GM21447 (cell line): ENCODE data around the gene MDGA2.
"Not testable (repeated sequence)": the region's sequence is repeated elsewhere in the genome, so short reads cannot be mapped to it uniquely, and the experiment has no call there.

Source experiments
- ATAC-seq: cut with Tn5 transposase; IDR thresholded peaks from one replicate; pipeline ENCODE4 v1.9.1; 2021; ENCODE audit not compliant: unreplicated experiment

The MDGA2 gene

DNA sequence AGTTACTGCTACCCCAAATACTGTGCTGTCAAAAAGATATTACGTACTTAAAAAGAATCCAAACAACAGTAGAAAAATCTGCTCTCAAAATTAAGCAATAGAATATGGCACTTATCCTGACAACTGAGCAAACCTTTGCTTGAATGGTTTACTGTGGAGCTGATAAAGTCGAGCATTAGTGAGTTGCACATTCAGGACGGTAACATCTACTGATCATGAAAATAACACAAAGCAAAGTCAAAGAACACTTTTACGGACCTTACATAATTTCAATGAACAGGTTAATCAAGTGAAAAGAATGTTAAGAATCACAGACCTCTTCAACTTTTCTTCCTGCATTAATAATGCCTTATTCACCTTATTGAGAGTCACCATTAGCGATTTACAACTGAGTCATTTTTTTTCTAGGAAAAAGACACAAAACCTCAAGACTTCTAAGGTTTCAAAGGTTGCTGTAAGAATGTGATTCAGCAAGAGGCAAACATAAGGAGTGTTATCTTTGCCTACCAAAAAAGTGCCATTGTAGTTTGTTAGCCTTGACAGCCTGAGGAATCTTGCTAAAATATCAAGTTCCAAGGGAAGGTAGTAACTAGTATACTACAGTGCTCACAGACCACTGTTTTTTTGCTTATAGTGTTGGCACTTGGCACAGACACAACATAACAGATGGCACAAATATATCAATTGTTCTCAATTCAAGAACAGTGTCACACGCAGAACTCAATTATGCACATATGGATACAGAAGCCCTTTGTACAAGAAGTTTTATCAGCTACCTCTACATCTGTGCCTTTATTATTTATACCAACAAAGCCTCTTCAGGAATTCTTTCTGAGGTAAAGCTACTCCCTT, 689.6 kb downstream of the MDGA2 start:
- ATAC-seq: no peak

DNA sequence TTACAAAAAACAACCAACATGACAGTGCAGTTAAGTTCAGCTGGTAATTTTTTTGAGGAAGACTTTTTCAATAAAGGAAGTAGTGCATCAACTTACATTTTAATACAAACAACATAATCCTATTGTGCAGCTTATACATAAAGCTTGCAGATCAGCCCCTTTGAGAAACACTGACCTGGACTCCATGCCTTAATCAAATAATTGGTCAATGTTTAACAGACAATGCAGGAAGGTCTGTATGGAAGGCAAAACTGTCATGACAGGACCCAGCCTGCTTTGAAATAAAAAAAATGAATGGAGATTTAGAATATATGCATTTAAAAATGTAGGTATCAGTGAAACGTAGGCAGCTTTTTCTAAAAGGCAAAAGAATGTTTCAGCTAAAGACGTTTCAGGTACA, 702.1 kb downstream of the MDGA2 start:
- no peak for ATAC-seq

DNA sequence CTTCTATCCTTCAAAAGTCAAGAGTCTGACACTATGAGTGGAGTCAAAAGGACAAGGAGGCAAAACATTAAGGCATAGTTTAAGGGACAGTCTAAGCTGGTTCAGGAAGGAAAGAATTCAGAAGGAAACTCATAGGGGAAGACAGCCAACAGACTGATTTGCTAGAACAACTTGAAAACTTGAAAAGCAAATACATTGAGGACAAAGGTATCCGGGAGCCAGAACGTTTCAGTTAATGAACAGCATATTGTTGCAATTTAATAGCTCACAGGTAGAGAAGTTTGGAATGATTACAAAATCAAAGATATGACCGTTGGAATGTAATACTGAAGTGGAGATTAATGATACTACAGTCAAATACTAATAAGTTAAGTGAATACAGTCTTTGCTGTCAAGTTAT, 711.0 kb downstream of the MDGA2 start:
- ATAC-seq: no peak

DNA sequence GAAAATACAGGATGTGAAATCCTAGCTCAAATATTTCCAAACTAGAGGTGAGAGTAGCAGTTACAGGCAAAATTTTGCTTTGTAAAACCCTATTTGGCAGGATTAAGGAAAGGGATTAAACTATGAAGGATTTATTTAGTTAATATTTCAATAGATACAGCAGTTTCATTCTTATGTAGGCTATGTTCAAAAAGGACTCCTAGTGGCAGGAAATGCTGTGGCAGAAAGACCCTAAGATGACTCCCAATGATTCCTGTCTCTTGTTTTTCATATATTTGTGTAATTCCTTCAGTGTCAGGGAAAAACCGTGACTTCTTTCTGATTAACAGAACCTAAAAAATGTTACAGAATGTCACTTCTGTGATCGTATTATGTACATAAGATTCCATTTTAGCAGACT, 724.3 kb downstream of the MDGA2 start:
- no peak for ATAC-seq

DNA sequence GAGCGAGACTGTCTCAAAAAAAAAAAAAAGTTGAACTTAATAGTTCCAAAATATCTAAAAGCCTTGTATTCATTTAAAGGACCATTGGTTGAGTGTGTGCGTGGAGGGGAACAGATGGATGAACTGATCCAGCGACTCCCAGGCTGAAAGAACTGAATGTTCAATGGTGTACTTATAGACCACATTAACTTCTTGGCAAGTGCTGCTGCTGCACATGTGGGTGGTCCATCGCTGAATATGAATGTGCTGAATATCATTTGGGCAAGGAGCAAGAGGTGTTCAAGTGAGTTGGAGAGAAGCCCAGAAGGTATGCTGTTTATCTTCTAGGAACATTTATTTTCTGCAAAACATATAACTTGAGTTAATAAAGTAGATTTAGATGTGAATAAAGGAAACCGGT, 734.8 kb downstream of the MDGA2 start:
- no peak for ATAC-seq

DNA sequence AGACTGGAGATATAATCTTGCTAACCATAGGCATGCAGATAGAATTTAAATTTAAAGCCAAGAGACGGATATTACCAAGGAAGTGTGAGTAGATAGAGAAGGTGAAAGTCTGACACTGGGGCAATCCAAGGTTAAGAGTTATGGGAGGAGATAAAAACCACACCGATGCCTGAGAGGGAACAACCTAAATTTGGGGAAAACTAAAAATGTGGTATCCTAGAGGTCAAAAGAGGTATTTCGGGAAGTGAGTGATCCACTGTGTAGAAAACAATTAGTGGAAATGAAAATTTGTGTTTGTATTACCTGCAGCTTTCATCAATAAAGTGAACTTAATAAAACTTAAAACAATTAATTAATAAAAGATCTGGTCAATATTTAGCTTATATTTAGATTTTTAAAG, 754.9 kb downstream of the MDGA2 start:
- no peak for ATAC-seq

DNA sequence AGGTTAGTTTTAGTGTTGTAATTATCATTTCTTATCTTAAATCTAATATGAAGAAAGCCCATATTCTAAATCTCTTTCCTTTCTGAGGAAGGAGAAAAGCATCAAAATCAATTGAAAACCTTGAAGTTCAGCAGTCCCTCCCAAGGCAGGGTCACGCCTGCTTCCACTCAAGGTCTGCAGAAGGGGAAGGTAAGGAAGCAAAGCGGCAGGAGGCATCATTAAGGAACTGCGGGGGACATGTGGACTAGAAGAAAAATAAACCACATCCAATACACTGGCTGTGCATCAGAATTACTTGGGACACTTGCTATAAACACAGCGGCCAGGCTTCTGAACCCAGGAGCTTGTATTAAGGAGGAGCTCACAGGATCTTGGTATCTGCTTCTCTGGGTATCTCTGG, 759.9 kb downstream of the MDGA2 start:
- ATAC-seq: not testable (repeated sequence)

DNA sequence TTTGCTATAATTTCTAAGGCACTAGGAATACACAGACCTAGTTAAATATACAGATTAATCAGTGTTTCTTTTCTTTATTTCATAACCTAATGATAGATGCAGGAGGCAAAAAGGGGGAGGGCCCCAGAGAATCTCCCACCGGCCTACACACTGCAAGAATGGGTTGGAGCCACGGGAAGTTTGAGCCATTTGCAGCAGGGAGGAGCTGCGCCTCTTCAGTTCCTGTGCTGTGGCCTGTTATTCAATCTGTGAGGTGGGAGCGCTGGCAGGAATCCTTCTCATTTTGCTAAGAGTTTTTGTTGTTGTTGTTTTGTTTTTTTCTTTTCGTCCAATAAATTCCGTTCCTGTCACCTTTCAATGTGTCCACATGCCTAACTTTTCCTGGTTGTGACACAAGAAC, 772.6 kb downstream of the MDGA2 start:
- no peak for ATAC-seq

DNA sequence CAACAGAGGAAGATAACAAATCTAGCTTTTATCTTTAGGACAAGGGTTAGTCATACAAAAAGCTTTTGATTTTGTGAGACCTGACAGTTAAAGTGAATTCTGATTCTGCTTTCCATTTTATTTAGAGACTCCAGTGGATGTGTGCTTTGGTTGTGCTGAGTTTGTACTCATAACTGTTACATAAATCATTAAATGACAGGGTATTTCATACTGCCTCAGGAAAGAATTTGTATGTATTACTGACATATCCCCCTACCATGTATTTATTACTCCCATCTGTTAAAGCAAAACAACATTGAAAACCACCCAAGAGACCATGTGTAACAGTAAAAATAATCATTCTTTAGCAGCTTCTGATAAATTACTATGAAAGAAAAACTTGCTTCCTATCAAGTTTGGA, 780.9 kb downstream of the MDGA2 start:
- ATAC-seq: no peak

DNA sequence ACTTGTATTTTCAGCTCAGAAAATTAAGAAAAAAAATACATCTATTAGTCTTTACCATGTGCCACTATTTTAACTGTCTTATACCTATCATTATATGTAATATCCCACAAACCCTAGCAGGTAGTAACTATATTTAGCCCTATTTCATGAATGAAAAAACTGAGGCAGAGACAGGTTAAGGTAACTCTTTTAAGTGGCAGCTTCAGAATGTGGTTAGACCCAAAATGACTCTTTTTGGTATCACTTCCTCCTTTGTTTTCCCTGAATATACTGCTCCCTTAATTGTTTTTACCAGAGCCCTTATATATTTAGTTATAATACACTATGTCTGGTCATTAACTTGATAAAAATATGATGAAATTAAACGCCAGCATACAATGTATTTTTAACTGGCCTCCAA, 788.3 kb downstream of the MDGA2 start:
- no peak for ATAC-seq

DNA sequence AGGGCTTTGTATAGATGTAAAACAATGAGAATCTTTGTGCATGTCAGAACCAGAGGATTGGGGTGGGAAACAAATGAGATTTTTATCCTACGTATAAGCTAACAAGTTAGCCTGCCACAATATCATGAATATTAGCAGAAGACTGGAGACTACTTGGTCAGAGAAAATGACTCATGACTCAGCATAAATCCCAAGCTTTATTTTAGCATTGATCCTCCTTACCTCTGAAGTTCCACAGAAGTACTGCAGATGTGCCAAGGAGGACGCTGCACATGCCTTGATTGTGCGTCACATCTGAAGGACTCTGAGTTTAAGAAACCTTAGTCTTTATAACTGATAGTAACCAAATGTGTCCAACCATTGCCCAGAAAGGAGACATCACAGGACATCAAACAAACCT, 789.8 kb downstream of the MDGA2 start:
- ATAC-seq: no peak

DNA sequence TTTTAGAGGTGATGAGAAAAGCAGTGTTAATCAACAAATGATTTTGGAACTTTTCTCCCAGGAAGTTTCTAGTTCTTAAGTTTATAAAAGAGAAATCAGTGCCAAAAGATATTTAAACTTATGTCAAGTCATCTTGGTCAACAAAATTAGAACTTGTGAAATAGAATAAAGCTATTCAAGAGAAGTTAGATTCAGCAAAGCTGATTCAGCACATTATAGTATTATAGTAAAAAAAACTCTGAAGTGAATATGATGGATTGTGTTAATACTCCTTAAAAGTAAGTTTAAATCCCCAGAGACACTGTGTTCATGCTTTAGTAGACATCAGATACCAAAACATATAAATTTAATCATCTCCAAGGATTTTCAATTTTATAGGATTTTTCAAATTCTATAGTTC, 813.7 kb downstream of the MDGA2 start:
- no peak for ATAC-seq

DNA sequence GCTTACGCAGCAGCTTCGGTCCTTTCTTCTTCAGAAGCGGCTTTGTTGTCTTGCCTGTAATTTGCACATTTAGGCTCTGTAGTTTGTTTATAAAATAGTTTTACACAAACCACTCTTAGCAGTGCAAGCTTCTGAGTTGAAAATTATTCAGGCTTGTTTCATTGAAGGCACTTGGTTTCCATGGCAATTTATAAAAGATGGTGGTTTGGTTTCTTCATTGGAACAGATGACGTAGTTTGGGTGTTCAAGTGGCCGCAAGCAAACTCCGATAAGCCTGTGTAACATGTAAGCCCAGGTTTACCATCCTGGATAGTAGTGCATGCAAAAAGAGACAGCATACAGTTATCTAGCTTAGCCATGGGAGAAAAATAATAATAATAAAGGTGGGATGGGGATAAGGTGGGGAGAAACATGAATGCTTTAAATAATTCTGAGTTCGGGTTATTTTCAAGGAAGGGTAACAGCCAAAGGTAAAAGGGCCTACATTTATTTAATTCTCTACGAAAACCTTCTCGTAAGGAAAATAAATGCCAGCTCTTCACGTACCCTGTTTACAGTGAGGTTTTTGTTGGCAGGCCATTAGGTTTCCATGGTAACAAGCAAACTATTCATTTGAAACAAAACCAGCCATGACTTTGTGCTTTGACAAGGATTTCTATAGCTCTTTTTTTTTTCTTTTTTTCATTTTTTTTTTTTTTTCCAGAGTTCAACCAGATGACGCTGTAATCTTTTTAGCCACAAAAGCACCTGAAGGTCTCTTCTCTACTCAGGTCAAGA, 834.3 kb downstream of the MDGA2 start:
- ATAC-seq: no peak

DNA sequence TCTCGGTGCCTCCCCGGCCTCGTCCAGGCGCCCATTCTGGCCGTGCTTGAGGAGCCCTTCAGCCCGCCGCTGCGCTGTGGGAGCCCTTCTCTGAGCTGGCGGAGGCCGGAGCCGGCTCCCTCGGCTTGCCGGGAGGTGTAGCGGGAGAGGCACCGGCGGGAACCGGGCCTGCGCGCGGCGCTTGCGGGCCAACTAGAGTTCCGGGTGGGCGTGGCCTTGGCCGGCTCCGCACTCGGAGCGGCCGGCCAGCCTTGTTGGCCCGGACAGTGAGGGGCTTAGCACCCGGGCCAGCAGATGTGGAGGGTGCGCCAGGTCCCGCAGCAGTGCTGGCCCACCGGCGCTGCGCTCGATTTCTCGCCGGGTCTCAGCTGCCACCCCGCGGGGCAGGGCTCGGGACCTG, 855.1 kb downstream of the MDGA2 start:
- no peak for ATAC-seq

DNA sequence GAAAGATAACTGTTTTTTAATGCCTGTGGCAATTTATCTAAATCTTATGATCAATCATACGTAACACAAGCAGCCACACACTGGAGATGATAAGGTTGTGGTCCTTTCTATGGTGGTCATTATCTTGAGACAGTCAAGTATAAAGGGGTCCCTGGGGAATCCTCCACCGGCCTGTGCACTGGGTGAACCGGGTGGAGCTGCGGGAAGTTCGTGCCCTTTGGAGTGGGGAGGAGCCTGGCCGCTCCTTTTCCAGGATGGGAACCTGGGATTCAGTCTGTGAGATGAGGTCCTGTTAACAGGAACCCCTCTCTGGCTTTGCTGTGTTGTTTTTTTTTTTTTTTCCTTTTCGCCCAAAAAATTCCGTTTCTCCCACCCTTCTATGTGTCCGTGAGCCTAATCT, 856.3 kb downstream of the MDGA2 start:
- ATAC-seq: no peak

DNA sequence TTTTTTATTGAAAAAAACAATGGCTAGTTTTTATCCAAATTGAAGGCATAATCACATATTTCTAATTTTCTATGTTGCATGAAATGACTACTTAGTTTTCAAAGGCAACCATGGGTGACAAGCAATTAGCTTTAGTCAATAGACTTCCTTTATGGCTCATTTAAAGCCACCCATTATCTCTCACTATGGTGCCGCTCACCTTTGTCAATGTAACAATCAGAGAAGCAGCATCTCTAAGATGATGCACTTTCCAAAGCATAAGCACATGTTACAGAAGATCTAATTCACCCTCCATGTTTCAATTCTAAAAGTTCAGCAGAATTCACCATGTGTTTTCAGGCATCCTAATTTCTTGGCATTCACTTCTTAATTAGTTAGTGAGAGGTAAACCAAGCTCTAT, 857.3 kb downstream of the MDGA2 start:
- no peak for ATAC-seq

DNA sequence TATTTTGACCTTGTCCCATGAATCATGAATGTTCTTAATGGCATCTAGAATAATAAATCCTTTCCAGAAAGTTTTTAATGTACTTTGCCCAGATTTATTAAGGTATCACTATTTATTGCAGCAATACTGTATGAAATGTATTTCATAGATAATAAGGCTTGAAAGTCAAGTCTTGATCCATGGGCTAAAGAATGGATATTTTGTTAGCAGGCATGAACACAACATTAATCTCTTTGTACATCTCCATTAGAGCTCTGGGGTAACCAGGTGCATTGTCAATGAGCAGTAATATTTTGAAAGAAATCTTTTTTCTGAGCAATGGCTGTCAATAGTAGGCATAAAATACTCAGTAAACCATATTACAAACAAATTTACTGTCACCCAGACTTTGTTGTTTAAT, 882.3 kb downstream of the MDGA2 start:
- ATAC-seq: no peak
